HG02943 (cell line): ENCODE results near the gene SKIC2.
"Not testable (repeated sequence)": the region's sequence is repeated elsewhere in the genome, so short reads cannot be mapped to it uniquely, and the experiment has no call there.

Experiments used
- ATAC-seq: cut with Tn5 transposase; IDR thresholded peaks from one replicate; pipeline ENCODE4 v1.9.1; 2021; ENCODE audit warnings: mild to moderate bottlenecking, low read depth, moderate library complexity; ENCODE audit not compliant: unreplicated experiment

The SKIC2 gene

GRCh38 chr6:31958741-31959739 is at the start of gene SKIC2, which contains the start of gene NELFE:
SKIC2 (plus strand) TSS chr6:31959175; CDS start chr6:31959193, 18 bp downstream.
NELFE (minus strand) TSS chr6:31958971; CDS start chr6:31958446, 525 bp downstream.
- ATAC-seq = peak; percentile 89

DNA sequence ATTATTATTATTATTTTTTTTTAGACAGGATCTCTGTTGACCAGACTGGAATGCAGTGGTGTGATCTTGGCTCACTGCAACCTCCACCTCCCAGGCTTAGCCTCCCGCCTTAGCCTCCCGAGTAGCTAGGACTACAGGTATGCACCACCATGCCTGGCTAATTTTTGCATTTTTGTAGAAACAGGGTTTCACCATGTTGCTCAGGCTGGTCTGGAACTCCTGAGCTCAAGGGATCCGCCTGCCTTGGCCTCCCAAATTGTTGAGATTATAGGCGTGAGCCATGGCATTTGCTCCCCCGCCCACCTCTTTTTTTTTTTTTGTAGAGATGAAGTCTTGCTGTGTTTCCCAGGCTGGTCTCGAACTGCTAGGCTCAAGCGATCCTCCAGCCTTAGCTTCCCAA is 49.7 kb upstream of the SKIC2 start:
- not testable (repeated sequence) for ATAC-seq

- ATAC-seq = no peak
Observed at GRCh38 chr6:31911826-31912585, 47.0 kb upstream of the SKIC2 start.

- ATAC-seq = no peak
Observed at GRCh38 chr6:31915351-31915750, 43.6 kb upstream of the SKIC2 start.

DNA sequence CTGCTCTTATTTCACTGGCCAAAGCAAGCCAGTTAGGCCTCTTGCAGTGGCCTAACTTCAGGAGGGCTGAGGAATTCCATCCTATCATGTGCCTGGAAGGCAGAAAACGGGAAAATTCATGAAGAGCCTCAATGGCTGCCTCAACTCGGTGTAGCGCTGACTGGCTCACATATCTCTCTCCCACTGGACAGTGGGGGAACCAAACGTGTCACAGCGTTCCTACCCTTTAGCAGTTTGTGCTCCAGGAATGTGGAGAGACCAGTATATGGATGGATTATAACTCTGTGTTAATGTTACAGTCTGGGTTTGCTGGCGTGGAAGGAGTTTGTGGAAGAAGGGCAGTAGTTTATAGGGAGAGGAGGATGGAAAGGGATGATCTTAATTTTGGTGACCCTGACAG is 43.2 kb upstream of the SKIC2 start:
- no peak for ATAC-seq

GRCh38 chr6:31918069-31918720 is 40.8 kb upstream of the SKIC2 start:
- ATAC-seq = no peak

DNA sequence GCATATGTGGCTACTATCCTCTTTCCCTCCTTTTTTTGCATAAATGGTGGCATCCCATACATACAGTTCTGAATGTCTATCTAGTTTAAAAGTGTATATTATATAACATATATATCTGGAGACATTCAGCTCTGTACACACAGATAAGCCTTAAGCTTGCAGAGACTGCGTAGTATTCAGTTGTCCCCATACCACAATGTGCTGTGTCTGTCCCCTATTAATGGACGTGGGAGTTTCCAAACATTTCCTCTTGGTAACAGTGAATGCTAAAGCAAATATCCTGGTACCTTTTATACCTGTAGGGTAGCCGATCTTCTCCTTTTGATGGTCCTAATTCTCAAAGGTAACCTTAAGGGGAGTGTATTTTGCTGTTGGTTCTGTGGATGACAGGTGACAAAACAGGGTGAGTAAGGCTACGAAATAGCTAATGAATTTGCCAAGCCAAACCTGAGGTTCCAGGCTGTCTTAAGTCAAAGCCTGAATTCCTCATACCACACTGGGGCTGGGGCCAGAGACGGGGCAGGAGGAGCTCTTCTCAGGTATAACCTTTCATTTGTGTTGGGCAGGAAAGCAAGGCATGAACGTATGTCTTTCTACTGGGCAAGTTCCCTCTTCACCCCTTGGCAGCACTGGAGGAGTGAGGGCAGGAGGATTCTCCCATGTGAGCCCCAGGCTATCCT is 39.2 kb upstream of the SKIC2 start:
- no peak for ATAC-seq

DNA sequence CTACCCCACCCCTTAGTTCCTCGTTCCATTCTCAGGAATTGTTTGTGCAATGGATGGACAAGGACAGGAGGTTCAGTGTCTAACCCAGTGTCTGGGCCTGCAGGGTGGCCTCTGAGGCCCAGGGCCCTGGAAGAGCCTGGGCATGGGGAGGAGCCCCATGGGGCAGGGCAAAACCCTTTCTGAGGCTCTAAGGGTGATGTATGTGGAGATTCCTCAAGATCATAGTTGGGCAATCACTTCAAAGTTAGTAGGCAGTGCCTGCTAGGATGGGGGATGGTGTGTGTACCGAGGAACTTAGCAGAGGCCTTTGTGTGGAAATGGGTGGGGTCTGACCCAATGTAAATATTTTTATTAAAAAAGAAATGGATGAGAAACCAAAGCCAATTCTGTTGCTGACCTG is 38.2 kb upstream of the SKIC2 start:
- ATAC-seq = no peak

- ATAC-seq = no peak
Observed at GRCh38 chr6:31922942-31923341, 36.0 kb upstream of the SKIC2 start.

- ATAC-seq = no peak
Observed at GRCh38 chr6:31927242-31927862, 31.6 kb upstream of the SKIC2 start, which contains the start of gene C2. C2 (plus strand) TSS chr6:31927717; CDS start chr6:31927753, 36 bp downstream.

DNA sequence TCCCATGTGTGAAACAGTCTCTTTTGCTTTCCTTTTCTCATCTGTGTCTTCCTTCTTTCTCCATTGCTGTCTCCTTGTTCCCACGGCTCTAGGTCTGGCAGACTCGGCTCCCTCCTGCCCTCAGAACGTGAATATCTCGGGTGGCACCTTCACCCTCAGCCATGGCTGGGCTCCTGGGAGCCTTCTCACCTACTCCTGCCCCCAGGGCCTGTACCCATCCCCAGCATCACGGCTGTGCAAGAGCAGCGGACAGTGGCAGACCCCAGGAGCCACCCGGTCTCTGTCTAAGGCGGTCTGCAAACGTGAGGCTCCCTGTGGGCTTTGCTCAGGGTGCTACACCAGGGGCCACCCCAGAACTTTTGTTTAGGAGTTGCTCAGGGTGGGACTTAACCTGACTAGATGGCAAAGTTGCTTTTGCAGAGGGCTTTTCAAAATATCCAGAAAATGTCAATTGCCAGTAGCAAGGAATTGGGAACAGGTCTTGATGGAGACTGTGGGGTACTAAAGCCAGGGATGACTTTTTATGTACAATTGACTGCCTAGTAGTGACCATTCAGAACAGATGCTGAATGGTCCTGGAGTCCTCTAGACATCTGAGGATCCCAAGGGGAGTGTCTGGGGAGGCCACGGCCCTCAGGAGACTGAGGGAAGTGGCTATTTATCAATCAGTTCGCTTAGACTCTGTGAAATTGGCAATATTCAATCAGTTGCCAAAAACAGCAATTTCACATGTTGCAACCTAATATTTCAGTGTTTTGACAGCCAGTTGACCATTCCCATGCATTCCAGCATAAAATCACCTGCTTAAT is 30.9 kb upstream of the SKIC2 start:
- ATAC-seq = no peak

DNA sequence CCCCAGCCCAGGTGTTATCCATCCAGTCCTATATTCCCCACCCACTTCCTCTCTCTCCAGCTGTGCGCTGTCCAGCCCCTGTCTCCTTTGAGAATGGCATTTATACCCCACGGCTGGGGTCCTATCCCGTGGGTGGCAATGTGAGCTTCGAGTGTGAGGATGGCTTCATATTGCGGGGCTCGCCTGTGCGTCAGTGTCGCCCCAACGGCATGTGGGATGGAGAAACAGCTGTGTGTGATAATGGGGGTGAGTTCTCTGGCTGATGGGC is 30.4 kb upstream of the SKIC2 start:
- ATAC-seq = no peak

- ATAC-seq = no peak
Observed at GRCh38 chr6:31930962-31931361, 28.0 kb upstream of the SKIC2 start.

DNA sequence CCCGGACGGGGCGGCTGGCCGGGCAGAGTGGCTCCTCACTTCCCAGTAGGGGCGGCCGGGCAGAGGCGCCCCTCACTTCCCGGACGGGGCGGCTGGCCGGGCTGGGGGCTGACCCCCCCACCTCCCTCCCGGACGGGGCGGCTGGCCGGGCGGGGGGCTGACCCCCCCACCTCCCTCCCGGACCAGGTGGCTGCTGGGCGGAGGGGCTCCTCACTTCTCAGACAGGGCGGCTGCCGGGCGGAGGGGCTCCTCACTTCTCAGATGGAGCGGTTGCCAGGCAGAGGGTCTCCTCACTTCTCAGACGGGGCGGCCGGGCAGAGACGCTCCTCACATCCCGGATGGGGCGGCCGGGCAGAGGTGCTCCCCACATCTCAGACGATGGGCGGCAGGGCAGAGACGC is 26.8 kb upstream of the SKIC2 start:
- not testable (repeated sequence) for ATAC-seq

DNA sequence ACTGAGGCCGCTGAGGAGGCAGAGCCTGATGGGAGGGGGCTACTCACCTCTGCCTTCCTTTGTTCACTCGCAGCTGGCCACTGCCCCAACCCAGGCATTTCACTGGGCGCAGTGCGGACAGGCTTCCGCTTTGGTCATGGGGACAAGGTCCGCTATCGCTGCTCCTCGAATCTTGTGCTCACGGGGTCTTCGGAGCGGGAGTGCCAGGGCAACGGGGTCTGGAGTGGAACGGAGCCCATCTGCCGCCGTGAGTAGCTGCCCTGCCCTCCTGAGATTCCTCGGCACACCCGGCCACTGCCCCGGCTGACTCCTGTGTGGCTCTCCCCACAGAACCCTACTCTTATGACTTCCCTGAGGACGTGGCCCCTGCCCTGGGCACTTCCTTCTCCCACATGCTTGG is 25.4 kb upstream of the SKIC2 start:
- ATAC-seq = no peak

GRCh38 chr6:31935021-31935420 is 24.0 kb upstream of the SKIC2 start:
- no peak for ATAC-seq

GRCh38 chr6:31935823-31936222 is 23.2 kb upstream of the SKIC2 start:
- no peak for ATAC-seq

DNA sequence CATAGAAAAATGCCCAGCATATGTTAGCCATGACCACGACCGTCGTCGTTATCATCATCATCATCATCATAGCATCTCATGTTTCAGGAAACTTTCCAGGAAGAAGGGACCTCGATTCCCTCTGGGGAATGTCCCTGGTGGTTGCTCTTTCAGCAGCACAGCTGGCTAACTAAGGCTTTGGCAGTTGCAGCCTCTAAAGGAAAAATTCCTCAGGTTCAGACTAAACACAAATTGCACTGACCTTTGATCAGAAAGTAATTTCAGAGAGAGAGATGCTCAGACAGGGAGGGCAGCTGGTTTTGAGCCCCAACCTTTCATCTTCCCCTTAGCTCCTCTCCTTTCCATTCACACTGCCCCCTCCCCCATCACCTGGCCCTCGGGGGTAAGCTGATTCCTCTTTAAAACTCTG is 18.7 kb upstream of the SKIC2 start:
- ATAC-seq = no peak

GRCh38 chr6:31943742-31944141 is 15.2 kb upstream of the SKIC2 start:
- no peak for ATAC-seq
